ENCODE measurements around the gene PAM16. TPM values are rescaled to one million over a fixed set of nuclear protein-coding genes. Genes with fewer than 3 reads are reported as not detected.
A peak's percentile ranks its signal among the peaks of the same experiment; 100 is the strongest.

PAM16 gene
- total and polyA plus RNA-seq, 9 of the 15 experiments (the other 6 are each of a cell fraction or from before 2014, with no cell fraction given) = 38.7 to 273 (median 79.3) TPM

DNA sequence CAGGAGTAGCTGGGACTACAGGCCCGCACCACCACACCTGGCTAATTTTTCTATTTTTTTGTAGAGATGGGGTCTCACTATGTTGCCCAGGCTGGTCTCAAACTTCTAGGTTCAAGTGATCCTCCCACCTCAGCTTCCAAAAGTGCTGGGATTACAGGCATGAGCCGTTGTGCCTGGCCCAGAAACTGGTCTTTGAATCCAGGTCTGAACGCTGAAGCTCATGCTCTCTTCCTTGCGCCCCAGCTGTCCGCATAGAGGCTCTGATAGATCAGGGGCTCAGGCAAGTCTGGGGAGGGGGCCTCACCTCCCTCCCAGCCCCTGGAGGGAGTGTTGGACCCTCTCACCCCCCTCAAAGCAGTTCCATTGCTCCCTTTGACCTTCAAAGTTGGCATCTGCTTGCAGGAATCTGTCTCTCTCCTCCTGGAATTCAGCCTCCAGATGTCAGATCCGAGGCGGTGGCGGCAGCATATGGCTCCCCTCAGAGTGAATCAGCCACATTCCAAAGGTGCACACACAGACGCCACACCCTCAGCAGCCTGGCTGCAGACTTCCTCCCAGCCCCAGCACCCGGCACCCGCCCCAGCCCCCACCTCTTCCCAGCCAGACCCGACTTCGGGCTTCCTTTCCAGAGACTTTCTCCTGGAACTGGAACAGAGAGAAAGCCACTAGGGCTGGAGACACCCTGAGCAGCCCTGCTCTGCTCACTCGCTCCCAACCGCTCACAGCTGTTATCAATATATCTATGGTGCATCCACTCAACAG lies 52.2 kb downstream of the PAM16 start (continued):
- TF ChIP-seq, protein P1, sequence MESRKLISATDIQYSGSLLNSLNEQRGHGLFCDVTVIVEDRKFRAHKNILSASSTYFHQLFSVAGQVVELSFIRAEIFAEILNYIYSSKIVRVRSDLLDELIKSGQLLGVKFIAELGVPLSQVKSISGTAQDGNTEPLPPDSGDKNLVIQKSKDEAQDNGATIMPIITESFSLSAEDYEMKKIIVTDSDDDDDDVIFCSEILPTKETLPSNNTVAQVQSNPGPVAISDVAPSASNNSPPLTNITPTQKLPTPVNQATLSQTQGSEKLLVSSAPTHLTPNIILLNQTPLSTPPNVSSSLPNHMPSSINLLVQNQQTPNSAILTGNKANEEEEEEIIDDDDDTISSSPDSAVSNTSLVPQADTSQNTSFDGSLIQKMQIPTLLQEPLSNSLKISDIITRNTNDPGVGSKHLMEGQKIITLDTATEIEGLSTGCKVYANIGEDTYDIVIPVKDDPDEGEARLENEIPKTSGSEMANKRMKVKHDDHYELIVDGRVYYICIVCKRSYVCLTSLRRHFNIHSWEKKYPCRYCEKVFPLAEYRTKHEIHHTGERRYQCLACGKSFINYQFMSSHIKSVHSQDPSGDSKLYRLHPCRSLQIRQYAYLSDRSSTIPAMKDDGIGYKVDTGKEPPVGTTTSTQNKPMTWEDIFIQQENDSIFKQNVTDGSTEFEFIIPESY (CRISPR knock-in tag; IDR thresholded peaks at IDR 0.05) = peak; percentile 70
- TF ChIP-seq PRPF4 (IDR thresholded peaks at IDR 0.05; ENCODE audit: insufficient read depth, low read depth, low read length, poor library complexity, severe bottlenecking) = no peak
- no peak for TF ChIP-seq ZFP36 (IDR thresholded peaks at IDR 0.05; ENCODE audit: low read depth, low read length, partially characterized antibody)
- peak; percentile 57; the same call in 1 of the 2 replicates for TF ChIP-seq SPI1 (IDR thresholded peaks at IDR 0.05; ENCODE audit: borderline replicate concordance, low read depth, low read length)
- peak; percentile 59; the same call in 1 of the 2 replicates for TF ChIP-seq GATA2 (CRISPR knock-in tag; IDR thresholded peaks at IDR 0.05)
- no peak for TF ChIP-seq SMARCC2 (IDR thresholded peaks at IDR 0.05; ENCODE audit: low read depth)
- 0 out of 2 replicates have a peak, but pooled peaks have one; percentile 26 for TF ChIP-seq POLR2G (IDR thresholded peaks at IDR 0.05; ENCODE audit: low read depth, low read length)

DNA sequence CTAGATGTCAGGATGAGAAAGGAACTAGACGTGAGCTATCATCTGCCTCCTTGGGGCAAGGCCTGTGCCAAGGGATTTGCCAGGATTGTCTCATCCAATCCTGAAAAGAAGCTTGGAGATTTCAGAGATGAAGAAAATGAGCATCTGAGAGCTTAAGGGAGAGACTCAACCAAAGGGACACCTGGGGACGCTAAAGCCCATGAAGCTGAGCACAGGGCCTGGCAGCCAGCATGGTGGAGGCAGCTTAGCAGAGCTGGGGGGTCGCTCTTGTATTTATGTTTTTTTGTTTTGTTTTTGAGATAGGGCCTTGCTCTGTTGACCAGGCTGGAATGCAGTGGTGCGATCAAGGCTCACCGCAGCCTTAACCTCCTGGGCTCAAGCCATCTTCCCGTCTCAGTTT lies 53.6 kb downstream of the PAM16 start:
- ATAC-seq = no peak
- no peak for FAIRE-seq
- Histone ChIP-seq H3K9ac (ENCODE audit: insufficient read depth in 1 of 2, low read depth in 2 of 2, low read length in 2 of 2) (no peak overlapping the region), H3K4me1 (replicated peaks in 1 of 2; ENCODE audit: control insufficient read depth in 2 of 2, insufficient read depth in 2 of 2, low read length in 2 of 2) (peaks cover 8 to 29% of the 10 kb centered on the region in 2 experiments; a peak in 4 of 5 replicates), H3K79me2 (ENCODE audit: control insufficient read depth, insufficient read depth, low read length) (no peaks in the 10 kb centered on the region), H3K9me1 (ENCODE audit: control insufficient read depth, insufficient read depth, low read length) (no peaks in the 10 kb centered on the region), H2AFZ (ENCODE audit: low read depth, low read length) (no peak overlapping the region), H3K4me3 (no peak overlapping the region), H3K27ac (ENCODE audit: extremely low read depth, low read depth, low read length) (no peak overlapping the region), H3K27me3 (ENCODE audit: control insufficient read depth in 2 of 2, insufficient read depth in 2 of 2, low read length in 2 of 2) (no peaks in the 10 kb centered on the region), H3K36me3 (ENCODE audit: control insufficient read depth, insufficient read depth, low read length) (peaks cover 9% of the 10 kb centered on the region; the same call in 2 of the 3 replicates), H3K4me2 (ENCODE audit: insufficient read depth, low read length) (no peak overlapping the region), H3K9me3 (replicated peaks; ENCODE audit: control insufficient read depth, insufficient read depth, low read depth, low read length) (no peaks in the 10 kb centered on the region), H4K20me1 (replicated peaks; ENCODE audit: control insufficient read depth, insufficient read depth, low read length) (0 out of 2 replicates have a peak, but pooled peaks cover 4% of the 10 kb centered on the region)
- intact Hi-C loops (cut with micrococcal nuclease) (no loop called here), in situ Hi-C loops (cut with MboI) (no loop called here)
- no peak for TF ChIP-seq HNRNPUL1 (IDR thresholded peaks at IDR 0.05; ENCODE audit: low read length)
- TF ChIP-seq MXI1 (IDR thresholded peaks at IDR 0.05; ENCODE audit: low read depth, low read length) = no peak
- no peak for TF ChIP-seq SMAD3 (CRISPR knock-in tag; conservative IDR thresholded peaks at IDR 0.05)
- TF ChIP-seq CCNT2 (IDR thresholded peaks at IDR 0.05; ENCODE audit: borderline replicate concordance, extremely low read depth, insufficient read length, low read depth, low read length) = no peak
- no peak for TF ChIP-seq NR3C1 (CRISPR knock-in tag; IDR thresholded peaks at IDR 0.05)
- peak; percentile 65 for TF ChIP-seq ZFP36 (IDR thresholded peaks at IDR 0.05; ENCODE audit: low read depth, low read length, partially characterized antibody)
- no peak for TF ChIP-seq U2AF2 (optimal IDR thresholded peaks at IDR 0.05; ENCODE audit: low read depth, low read length)
- TF ChIP-seq POLR2AphosphoS2 (IDR thresholded peaks at IDR 0.05; ENCODE audit: low read length) = no peak
- ChIA-PET POLR2A (interaction anchor here (0.6 to 1.2 kb wide), 3 partner anchors 13 to 318 kb away, joined by 3 to 6 read pairs (median 4); no protein-coding TSS in a partner anchor), CTCF (ENCODE audit: low intra/inter-chr PET ratio) (no interaction called here)
- WGBS (ENCODE audit: insufficient coverage, low coverage, missing lambda C conversion rate) = 69% methylated on average over 6 of the region's 6 CpGs
- no peak for DNase-seq (ENCODE audit: extremely low read depth in 1 of 4, low spot score in 3 of 4)
- BruUV-seq (replicated peaks) = no TSS peak

All from K562 (cell line).